ENCODE results near the gene ABCA4.
"Not testable (repeated sequence)": the region's sequence is repeated elsewhere in the genome, so short reads cannot be mapped to it uniquely, and the experiment has no call there.

The ABCA4 gene

DNA sequence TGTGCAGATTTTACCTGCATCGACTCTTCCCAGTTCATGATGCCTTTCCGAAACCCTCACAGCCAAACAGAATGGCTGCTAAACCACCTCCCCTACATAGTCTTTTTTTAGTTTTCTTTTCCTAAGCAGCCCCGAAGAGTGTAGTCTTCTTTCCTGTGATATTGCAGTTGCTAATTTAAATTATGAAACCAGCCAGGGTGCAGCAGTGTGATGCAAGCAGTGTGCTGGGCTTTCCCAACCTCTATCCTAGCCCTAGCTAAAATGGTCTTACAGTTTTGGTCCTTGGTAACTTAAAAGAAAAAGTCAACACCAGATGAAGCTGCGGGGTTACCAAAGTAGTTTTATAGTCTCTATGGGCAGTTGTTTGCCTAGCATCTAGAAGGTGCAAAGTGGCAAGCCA, 129.7 kb downstream of the ABCA4 start:
- in situ Hi-C loops (cut with MboI; ENCODE audit: low sequenced_read_pairs, unreplicated experiment): no loop called here

DNA sequence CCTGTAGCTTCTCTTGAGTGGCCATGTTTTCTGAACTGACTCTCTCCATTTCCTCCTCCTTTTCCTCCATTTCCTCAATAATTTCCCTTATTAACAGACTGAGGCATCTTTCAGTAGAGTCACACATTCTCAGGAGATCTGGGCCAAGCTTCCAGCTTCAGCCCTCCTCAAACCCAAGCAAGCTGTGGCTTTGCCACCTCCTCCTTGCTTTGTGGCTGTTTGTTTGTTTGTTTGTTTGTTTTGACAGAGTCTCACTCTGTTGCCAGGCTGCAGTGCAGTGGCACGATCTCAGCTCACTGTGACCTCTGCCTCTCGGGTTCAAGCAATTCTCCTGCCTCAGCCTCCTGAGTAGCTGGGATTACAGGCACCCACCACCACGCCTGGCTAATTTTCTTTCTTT, 130.5 kb downstream of the ABCA4 start:
- in situ Hi-C loops (cut with MboI; ENCODE audit: low sequenced_read_pairs, unreplicated experiment); DNase-seq (ENCODE audit: low spot score): not testable (repeated sequence)

More for the DNA sequence above, 129.7 kb downstream of the ABCA4 start:
- TF ChIP-seq, protein P1, sequence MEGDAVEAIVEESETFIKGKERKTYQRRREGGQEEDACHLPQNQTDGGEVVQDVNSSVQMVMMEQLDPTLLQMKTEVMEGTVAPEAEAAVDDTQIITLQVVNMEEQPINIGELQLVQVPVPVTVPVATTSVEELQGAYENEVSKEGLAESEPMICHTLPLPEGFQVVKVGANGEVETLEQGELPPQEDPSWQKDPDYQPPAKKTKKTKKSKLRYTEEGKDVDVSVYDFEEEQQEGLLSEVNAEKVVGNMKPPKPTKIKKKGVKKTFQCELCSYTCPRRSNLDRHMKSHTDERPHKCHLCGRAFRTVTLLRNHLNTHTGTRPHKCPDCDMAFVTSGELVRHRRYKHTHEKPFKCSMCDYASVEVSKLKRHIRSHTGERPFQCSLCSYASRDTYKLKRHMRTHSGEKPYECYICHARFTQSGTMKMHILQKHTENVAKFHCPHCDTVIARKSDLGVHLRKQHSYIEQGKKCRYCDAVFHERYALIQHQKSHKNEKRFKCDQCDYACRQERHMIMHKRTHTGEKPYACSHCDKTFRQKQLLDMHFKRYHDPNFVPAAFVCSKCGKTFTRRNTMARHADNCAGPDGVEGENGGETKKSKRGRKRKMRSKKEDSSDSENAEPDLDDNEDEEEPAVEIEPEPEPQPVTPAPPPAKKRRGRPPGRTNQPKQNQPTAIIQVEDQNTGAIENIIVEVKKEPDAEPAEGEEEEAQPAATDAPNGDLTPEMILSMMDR (IDR thresholded peaks at IDR 0.05; ENCODE audit: borderline replicate concordance, control extremely low read depth, extremely low read depth, insufficient read depth, missing control alignments): no peak
- DNase-seq (ENCODE audit: low spot score): no peak

DNA sequence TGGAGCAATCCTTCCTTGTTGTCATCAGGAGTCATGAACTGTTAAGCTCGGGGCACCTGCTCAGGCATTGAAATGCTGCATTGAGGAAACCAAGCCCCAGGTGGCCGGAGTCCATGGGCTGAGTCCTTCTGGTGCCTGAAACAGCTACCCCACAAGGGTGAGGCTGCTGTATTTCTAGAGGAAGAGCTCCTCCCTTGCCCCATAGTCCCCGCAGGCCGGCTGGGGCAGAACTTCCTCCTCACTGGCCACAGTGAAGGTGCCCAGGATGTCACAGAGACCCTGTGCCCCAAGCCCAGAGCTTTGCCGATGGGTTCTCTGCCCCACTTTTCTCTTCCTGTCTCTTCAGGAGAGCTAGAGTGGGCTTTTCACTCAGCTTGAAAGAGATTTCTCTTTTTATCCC, 130.9 kb downstream of the ABCA4 start:
- TF ChIP-seq, protein P1 (IDR thresholded peaks at IDR 0.05; ENCODE audit: borderline replicate concordance, control extremely low read depth, extremely low read depth, insufficient read depth, missing control alignments): no peak
- in situ Hi-C loops (cut with MboI; ENCODE audit: low sequenced_read_pairs, unreplicated experiment): no loop called here
- DNase-seq (ENCODE audit: low spot score): no peak

DNA sequence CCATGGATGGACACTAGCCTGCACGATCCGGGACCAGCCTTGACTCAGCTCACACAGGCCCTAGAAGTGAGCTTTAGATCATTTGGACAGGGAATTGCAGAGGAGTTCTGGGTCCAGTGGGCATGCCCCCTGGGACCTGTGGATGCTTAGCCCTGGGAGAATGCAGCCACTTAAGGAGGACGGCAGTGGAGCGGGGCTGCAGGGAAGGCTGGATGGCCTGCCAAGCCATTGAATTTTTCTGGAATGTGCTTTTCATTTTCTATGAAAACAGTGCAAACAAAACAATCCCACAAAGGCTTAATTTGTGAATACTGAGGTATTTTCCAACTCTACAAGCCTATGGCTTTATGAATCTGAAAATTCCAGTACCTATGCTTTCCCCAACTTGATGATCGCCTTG, 131.3 kb downstream of the ABCA4 start:
- in situ Hi-C loops (cut with MboI; ENCODE audit: low sequenced_read_pairs, unreplicated experiment): no loop called here
- TF ChIP-seq, protein P1 (IDR thresholded peaks at IDR 0.05; ENCODE audit: borderline replicate concordance, control extremely low read depth, extremely low read depth, insufficient read depth, missing control alignments): no peak
- DNase-seq (ENCODE audit: low spot score): no peak

DNA sequence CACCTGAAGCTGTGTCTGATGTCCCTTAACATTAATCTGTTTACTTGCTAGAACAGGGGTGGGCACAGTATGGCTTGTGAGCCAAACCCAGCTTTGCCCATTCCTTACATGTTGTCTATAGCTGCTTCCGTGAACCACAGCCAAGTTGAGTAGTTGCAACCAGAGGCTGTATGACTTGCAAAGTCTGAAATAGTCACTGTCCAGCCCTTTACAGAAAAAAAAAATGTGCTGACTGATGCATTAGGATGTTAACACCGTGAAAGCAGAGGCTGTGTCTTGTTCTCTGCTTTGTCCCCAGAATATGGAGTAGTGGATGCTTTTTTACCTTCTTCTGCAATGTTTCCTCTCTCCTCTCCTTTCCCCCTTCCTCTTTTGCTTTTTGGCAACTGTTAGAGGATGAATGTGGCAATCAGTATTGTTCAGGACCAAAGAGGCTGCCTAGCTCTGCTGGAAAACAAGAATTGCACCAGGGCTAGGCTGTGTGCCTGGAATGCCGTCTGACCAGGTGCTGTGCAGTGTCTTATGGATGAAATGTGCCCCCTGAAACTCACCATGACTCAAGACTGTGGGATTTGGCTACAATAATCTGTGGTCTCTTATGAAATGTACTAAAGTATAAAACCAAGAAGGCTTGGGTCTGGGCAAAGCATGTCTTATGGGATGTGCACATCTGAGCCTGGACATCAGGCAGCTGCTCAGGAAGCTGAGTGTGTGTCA, 132.2 kb downstream of the ABCA4 start:
- DNase-seq (ENCODE audit: low spot score): no peak
- TF ChIP-seq, protein P1 (IDR thresholded peaks at IDR 0.05; ENCODE audit: borderline replicate concordance, control extremely low read depth, extremely low read depth, insufficient read depth, missing control alignments): no peak
- in situ Hi-C loops (cut with MboI; ENCODE audit: low sequenced_read_pairs, unreplicated experiment): no loop called here

DNA sequence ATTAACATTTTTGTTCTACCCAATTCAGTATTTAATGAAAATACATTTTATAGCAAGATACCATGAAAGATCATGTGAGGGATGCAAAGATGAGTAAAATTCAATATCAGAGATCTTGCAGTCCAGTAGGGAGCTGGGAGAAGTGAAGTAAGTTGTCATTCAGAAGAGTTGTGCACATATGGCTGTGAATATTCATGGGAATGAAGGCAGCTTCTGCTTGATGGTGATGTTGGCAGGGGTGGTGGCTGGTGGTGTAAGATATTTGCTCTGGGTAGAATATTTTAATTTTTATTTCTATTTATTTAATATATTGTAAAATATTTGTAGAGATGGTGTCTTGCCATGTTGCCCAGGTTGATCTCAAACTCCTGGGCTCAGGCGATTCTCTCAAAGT, 139.7 kb downstream of the ABCA4 start:
- in situ Hi-C loops (cut with MboI; ENCODE audit: low sequenced_read_pairs, unreplicated experiment): no loop called here

More for the DNA sequence above, 139.7 kb downstream of the ABCA4 start:
- DNase-seq (ENCODE audit: low spot score): no peak
- TF ChIP-seq, protein P1 (IDR thresholded peaks at IDR 0.05; ENCODE audit: borderline replicate concordance, control extremely low read depth, extremely low read depth, insufficient read depth, missing control alignments): no peak

All from GM13976 (cell line).